Stimulated activated CD4-positive, alpha-beta T cell treated with anti-CD3 and anti-CD28 coated beads, TNF-alpha, amount 100 ng/mL, for 4 hours (primary cell): ENCODE measurements around the gene CCDC177.
A peak's percentile ranks its signal among the peaks of the same experiment; 100 is the strongest.

Source experiments
- DNase-seq, 3 experiments: peaks; one replicate each; pipeline ENCODE4 v3.0.0-alpha.2; 2020; ENCODE audit warnings: low read depth in 3 of 3

Gene CCDC177

GRCh38 chr14:69574263-69574953 is at the start of gene CCDC177:
Gene CCDC177, minus strand, starts transcription at chr14:69574871. Its CDS starts 1,249 bp downstream, at chr14:69573622.
- DNase-seq: peak; percentile 59 to 68 (median 61)

DNA sequence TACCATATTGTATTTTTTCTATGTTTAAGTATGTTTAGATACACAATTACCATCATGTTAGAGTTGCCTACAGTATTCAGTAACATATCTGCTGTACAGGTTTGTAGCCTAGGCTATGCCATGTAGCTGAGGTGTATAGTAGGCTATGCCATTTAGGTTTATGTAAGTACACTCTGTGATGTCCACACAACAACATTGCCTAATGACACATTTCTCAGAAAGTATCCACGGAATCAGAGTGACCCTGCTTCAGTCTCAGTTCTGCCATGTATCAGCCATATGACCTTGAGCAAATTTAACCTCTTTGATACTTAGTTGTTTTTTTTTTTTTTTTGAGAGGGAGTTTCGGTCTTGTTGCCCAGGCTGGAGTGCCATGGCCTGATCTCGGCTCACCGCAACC is 49.5 kb upstream of the CCDC177 start:
- DNase-seq: no peak

DNA sequence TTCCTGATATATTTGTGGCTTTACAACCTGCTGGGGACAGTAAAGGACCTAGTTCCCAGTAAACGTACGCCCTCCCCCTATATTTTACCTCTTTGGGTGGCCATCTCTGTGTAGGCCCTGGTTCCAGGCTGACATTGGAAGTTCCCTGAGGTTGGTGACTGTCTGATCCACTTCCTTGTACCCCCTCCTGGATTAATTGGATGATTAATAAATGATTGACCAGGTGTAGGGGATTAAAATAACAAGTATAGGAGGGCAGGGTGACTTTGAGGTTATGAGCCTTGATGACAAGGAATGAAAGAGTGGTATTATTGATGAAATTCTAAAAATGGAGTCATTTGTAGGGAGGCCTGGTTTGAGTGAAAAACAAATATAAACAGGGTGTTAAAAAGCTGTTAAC is 46.3 kb upstream of the CCDC177 start:
- DNase-seq: no peak

DNA sequence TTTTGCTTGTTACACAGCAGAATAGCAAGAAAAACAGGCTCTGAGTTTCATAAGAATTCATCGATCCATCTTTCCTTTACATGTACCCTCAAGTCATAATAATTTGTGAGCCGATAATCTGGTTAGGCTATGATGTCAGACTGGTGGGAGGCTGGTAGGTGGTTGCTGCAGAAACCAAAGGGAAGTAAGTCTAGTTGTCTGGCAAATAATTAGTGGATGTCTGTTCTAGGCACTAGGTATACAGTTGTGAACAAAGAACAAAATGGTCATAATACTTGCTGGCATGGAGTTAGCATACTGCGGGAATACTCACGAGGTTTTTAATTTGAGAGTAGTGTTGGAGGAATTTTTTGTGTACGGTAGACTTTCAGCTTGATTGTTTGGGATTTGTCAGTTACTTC is 45.5 kb upstream of the CCDC177 start:
- DNase-seq: no peak

- no peak for DNase-seq
Measured at GRCh38 chr14:69619012-69619411, 44.3 kb upstream of the CCDC177 start.

- DNase-seq: no peak
Measured at GRCh38 chr14:69617796-69618195, 43.1 kb upstream of the CCDC177 start.

- no peak for DNase-seq
Measured at GRCh38 chr14:69616408-69616773, 41.7 kb upstream of the CCDC177 start.

DNA sequence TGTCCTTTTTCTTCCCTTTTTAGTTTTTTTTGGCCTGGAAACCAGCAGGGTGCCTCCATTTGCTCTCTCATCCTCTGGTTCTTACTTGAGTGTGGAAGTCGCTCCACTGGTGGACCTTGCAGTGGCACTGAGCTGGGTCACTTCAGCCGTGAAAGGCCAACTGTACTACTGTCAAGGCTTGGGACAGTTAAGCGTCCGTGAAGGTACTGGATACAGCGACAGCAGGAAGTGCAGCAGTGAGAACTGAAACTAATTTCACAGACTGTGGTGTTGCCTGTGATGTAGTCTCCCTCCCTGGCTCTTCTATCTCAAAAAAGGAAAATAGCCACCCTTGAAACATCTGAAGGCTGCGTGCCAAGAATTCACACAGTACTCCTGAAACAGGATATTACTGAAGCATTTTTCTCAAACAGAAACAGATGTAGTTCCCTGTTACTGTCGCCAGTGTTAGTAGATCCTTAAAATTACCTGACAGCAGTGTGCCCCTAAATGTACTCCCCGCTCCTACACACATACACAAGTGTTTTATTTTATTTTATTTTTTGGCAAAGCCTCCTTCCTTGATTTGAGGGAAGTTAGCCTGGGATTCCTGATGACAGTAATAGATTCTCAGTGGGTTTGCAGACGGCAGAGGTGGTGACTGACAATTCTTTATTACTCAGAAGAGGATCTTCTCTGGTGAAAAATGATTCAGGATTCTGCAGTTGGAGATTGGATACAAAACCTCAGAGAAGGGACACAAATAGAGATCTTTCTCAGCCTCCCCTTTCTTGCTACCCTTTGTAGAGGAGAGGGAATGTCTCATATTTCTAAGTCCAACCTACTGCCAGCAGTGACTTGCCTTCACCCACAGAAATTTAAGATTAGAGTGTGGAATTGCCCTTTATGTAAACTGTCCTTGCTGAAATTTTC is 41.1 kb upstream of the CCDC177 start:
- no peak for DNase-seq

- DNase-seq: no peak
Measured at GRCh38 chr14:69615121-69615495, 40.4 kb upstream of the CCDC177 start.

DNA sequence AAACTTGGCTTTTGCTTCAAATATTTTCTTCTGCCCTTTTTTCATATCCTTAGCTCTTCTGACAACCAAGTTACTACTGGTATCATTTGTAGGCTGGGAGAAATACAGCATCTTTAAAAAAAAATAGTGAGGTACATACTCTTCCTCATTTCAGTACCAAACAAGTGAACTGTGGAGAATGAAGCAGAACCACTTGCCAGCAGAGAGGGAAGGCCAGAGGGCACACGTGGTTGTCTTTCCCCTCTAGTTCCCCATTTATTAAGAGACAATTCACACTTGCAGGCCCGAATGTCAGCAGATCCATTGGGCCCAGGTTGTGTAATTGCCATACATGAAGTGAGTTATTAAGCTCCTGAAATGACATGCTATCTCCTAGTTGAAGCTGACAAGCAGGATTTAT is 39.9 kb upstream of the CCDC177 start:
- no peak for DNase-seq

DNA sequence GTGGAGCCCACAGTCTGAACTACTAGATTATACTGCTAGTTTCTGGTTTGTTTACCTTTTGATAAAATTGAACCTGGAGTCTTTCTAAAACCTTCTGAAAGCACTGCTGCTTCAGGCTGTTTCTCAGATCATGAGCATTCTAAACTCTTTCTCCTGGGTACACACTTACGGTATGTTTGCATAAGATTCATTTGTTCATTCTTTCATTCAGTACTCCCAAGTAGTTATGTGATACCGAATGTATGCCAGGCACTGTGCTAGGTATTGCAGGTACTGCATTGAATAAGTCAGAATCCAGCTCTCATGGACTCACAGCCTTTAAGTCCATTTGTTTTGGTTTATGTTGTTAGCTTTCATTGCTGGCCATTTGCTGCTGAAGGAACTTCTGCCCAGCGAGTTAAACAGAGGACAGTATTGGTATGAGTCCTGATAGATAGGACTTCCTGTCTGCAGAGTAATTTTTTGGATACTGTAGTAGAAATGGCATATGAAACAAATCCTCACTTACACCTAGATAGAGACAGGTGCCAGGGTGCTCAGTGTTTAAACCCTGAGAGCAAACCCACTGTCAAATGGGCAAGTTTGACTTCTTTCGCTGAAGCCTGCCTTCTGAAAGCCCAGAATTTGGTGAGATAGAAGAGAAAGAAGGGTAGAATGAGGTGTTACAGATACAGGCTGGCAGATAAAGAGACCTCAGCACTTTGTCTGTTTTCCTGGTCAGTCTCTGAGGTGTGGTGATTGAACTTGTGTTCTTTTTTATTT is 38.8 kb upstream of the CCDC177 start:
- DNase-seq: no peak

- DNase-seq: no peak
Measured at GRCh38 chr14:69612783-69613130, 38.1 kb upstream of the CCDC177 start.

- no peak for DNase-seq
Measured at GRCh38 chr14:69612014-69612782, 37.5 kb upstream of the CCDC177 start.

DNA sequence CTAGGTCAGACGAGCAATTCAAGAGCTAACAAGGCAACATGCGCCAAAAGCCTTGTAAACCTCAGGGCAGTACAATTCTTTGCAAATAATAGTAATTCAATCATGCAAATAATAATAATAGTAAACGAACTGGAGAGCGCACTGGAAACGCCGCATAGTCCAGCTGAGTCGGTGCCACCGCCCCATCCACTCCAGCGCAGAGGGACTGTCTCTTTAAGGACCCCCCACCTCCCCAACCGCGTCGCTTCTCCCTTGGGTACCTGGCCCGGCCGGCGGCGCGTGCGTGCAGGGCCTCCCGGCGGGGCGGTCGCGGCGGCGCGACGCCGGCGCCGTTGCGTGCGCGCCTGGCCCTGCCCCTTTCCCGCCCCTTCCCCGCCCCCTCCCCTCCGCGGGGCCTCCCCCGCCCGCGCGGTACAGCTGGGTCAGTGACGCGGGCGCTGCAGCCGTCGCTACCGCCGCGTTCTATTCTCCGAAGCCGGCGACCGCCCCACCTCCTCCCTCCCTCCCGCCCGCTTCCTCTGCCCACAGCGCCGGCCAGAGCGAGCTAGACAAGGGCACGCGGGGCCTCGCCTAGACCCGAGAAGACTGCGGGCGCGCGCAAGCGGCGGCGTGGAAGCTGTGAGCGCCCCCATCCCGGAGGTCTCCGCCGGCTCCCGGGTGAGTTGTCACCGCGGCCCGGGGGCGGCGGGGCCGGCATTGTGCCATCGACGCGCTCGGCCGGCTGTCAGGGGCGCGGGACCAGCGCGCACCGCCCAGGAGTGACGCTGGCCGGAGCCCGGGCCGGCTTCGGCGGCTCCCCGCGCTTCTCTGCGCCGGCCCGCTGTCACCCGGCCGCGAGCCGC is 36.7 kb upstream of the CCDC177 start, which contains the start of gene SUSD6:
TSS of gene SUSD6 (plus strand) at position 425 of the 842 bp plus-strand sequence. CDS start 46,997 bp downstream, outside the sequence.
- peak; percentile 78 to 82 (median 78) for DNase-seq

DNA sequence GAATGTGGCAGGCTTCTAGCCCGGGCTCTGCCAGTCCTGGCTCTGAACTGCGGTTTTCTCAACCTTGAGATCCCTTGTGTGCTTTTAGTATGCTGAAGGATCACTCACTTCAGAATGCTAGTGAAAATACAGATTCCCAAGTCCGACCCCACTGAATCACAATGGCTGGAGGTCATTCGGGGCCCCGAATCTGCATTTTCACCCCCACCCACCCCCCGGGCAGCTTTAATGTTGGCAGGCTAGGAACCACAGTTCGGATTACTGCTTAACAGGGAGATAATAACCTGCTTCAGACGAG is 36.2 kb upstream of the CCDC177 start:
- DNase-seq: no peak

DNA sequence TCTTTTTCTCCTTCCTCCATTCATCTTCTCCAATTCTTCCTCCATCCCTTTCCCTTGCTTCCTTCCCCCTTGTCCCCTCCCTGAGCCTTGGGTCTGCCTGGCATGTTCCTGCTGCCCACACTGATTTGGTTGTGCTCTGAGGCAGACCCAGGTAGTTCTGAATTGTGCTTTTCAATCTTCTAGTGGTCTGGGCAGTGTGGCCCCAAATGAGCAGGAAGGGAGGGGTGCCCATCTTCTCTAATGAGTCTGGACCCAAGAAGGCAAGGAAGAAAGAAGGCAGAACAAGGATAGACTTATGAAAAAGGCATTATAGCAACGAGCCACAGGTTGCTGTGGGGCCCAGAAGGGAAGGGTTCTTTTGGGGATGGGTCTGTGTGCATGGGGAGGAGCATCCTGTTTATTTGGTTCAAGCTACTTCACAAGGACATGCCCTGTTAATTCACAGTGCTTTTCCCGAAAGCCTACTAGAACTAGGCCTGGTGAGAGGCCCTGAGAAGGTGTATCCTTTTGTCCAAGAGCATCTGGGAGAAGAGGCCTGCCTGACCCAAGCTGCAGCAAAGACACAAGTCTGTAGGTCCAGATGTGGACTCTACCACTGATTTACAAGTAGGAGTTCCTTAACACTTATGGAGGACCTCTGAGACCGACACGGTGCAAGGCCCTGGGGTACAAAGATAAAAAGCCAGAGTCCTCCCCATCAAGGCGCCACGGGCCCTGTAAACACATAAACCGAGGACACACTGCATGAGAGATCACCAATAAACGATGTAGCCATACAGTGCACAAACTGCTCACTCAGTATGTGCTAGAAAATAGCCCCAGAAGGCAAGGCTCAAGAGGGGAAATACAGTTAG is 35.6 kb upstream of the CCDC177 start:
- no peak for DNase-seq

- no peak for DNase-seq
Measured at GRCh38 chr14:69606258-69607184, 31.9 kb upstream of the CCDC177 start.

- no peak for DNase-seq
Measured at GRCh38 chr14:69605738-69606137, 31.1 kb upstream of the CCDC177 start.
